ENCODE measurements around the gene FASN. TPM values are rescaled to one million over a fixed set of nuclear protein-coding genes. Genes with fewer than 3 reads are reported as not detected.

The FASN gene
- total RNA-seq, 1 experiment from 2014 or later: 433 TPM

DNA sequence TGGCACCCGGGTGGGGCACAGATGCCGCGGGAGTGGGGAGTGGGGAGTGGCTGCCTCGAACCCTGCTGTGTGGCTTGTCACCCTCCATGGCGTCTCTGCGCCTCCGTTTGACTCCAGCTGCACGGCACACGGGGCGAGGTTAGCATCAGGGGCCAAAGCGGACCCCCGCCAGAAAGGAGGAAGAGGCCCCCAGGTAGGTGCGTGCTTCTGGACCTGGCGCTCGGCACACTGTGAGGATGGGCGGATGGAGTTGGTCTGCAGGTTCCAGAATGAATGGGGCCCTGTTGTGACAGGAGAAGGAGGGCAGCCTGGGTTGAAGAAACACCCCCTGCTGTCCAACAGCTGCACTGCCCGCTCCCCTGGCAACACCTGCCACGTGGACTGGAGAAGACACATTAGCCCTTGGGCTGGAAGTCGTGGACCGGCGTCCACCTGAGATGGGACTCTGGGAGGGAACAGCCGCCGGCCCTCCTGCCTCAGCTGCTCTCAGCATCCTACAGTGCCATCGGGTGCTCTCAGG, 9.4 kb upstream of the FASN start:
- Histone ChIP-seq H3K4me1 (ENCODE audit: insufficient read depth, low read length) (no peaks in the 10 kb centered on the region; the same call in 1 of the 2 replicates), H3K9me3 (ENCODE audit: control insufficient read depth, low read depth, low read length) (no peaks in the 10 kb centered on the region)

More for the DNA sequence above, 9.4 kb upstream of the FASN start:
- Histone ChIP-seq H2BK120ac (ENCODE audit: low read depth, low read length, poor library complexity, severe bottlenecking) (no peak overlapping the region), H4K8ac (replicated peaks; ENCODE audit: insufficient read length, low read depth, low read length) (no peak overlapping the region), H2BK20ac (ENCODE audit: low read depth, low read length, poor library complexity, severe bottlenecking) (no peak overlapping the region), H4K91ac (ENCODE audit: insufficient read length, low read depth, low read length) (no peak overlapping the region), H3K4ac (ENCODE audit: low read depth, low read length) (no peak overlapping the region), H3T11ph (ENCODE audit: low read length) (no peak overlapping the region), H2AFZ (ENCODE audit: low read length) (no peak overlapping the region), H3K14ac (ENCODE audit: insufficient read depth, low read length) (no peak overlapping the region), H3K18ac (ENCODE audit: insufficient read length, low read depth, low read length) (no peak overlapping the region), H4K20me1 (ENCODE audit: control insufficient read depth, insufficient read depth, insufficient read length) (no peaks in the 10 kb centered on the region), H2AK5ac (ENCODE audit: insufficient read length, low read length) (no peak overlapping the region), H3K4me2 (ENCODE audit: insufficient read depth, insufficient read length, low read length) (no peak overlapping the region), H3K27ac (ENCODE audit: insufficient read length, low read depth, low read length) (no peak overlapping the region), H4K5ac (ENCODE audit: insufficient read length, low read depth, low read length) (no peak overlapping the region), H2BK15ac (ENCODE audit: low read depth, low read length) (no peak overlapping the region), H3K9ac (ENCODE audit: extremely low read depth, insufficient read length, low read length) (no peak overlapping the region), H3K23ac (ENCODE audit: insufficient read length, low read depth, low read length) (no peak overlapping the region), H2BK12ac (ENCODE audit: insufficient read length, low read depth, low read length) (no peak overlapping the region), H2BK5ac (ENCODE audit: insufficient read length, low read length) (no peak overlapping the region), H3K79me2 (ENCODE audit: insufficient read depth, low read length) (no peaks in the 10 kb centered on the region), H3K23me2 (ENCODE audit: insufficient read length, low read depth, low read length, poor library complexity, severe bottlenecking) (no peaks in the 10 kb centered on the region), H3K79me1 (ENCODE audit: insufficient read depth, low read depth, low read length, poor library complexity, severe bottlenecking) (no peaks in the 10 kb centered on the region), H3K56ac (ENCODE audit: insufficient read length, low read depth, low read length) (no peak overlapping the region), H3K27me3 (ENCODE audit: insufficient read depth, low read length) (no peaks in the 10 kb centered on the region)
- WGBS (ENCODE audit: extremely low coverage, insufficient read length, low lambda C conversion rate): no CpG with 5 or more reads among the region's 24 CpGs
- H3K36me3 Mint-ChIP-seq (ENCODE audit: insufficient read depth in 1 of 3, low read depth in 3 of 3): peaks cover 2 to 7% (median 2%) of the 10 kb centered on the region in 3 experiments; a peak in 5 of 7 replicates
- no peak overlapping the region for H3K27ac Mint-ChIP-seq
- H3K27me3 Mint-ChIP-seq (ENCODE audit: low read depth): peaks cover 52% of the 10 kb centered on the region
- peaks cover 26 to 54% of the 10 kb centered on the region in 2 experiments for H3K4me1 Mint-ChIP-seq
- peaks cover 0 to 9% of the 10 kb centered on the region in 2 experiments; a peak in 2 of 5 replicates for H3K9me3 Mint-ChIP-seq
- TF ChIP-seq, protein P1, sequence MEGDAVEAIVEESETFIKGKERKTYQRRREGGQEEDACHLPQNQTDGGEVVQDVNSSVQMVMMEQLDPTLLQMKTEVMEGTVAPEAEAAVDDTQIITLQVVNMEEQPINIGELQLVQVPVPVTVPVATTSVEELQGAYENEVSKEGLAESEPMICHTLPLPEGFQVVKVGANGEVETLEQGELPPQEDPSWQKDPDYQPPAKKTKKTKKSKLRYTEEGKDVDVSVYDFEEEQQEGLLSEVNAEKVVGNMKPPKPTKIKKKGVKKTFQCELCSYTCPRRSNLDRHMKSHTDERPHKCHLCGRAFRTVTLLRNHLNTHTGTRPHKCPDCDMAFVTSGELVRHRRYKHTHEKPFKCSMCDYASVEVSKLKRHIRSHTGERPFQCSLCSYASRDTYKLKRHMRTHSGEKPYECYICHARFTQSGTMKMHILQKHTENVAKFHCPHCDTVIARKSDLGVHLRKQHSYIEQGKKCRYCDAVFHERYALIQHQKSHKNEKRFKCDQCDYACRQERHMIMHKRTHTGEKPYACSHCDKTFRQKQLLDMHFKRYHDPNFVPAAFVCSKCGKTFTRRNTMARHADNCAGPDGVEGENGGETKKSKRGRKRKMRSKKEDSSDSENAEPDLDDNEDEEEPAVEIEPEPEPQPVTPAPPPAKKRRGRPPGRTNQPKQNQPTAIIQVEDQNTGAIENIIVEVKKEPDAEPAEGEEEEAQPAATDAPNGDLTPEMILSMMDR (conservative IDR thresholded peaks at IDR 0.05): peak; percentile 38; the same call in 2 of the 3 replicates
- no peak for DNase-seq
- no peak overlapping the region for H3K4me3 Mint-ChIP-seq

Data from H9 (cell line).